NCI-H1436 (cell line): ENCODE measurements around the gene ZFP36L1.

ENCODE experiments used
- DNase-seq: peaks from one replicate; lab custom pipeline; 2025; lab: John Stamatoyannopoulos, UW

Gene ZFP36L1

DNA sequence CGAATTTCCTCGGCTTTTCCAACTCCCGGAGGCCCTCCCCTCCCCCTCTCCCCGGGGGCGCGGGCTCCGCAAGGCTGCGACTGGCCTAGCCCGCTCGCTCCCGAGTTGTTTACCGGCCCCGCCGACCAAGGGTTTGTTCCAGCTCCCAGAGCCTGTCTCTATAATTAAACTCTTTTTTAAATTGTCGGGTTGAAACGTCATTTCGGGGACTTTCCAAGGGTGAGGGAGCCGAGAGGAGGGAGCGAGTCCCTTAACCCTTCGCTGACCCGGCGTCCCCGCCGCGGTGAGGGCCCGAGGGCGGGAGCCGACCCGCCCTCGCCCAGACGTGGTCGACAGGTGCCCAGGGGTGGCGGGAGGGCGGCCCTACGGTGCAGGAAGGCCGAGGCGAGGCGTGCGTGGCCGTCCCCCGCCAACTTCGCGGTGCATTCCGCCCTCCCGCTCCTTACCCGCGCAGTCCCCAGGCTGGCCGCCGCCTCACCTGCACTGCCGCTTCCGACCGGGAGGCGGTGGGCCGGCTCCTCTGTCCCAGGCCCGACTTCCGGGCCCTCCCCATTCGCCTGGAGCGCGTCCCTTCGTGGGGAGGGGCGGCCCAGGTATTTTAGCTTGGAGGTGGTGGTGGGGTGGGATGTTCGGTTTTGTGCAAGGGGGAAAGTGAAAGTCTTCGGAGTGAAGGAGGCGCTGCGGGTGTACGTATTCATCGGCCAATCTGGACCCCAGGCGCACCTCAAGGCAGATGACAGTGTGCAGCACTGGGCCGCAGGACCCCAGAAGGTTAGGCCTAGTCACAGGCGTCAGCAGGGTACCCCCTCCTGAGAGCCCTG is 2.9 kb upstream of the ZFP36L1 start:
- DNase-seq, result peak; percentile 27

DNA sequence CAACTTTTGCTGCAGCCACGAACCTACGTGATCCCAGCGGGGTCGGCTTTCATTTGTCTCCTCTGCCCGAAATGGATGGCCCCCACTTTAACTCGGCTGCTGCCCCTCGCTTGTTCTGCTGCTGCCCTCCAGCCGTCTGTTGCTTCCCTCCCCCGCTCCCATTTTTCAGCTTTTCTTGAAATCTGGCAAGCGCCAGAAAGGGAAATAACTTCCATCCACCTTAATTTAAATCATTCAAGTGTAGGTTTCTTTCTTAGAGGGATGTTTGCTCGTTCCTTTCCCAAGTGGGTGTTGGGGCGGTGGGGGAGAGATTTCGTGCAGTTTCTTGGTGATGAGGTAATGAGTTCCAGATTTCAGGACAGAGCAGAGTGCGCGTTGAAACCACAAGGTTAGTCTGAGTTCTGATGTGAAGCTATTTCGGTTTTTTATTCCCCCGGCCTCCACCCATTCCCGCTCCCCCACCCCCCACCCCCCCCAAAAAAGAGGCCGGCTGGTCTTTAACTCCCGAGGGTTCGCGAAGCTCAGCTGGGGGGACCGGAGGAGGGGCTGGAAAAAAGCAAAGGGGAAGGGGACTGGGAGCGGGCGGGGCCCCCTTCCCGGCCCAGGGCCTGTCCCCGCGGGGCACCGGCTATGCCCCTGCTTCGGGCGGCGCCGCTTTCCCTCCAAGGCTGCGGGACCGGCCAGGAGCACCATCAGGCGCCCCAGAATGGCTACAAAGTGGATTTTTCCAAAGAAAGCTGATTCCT is 2.2 kb upstream of the ZFP36L1 start:
- DNase-seq, result no peak

DNA sequence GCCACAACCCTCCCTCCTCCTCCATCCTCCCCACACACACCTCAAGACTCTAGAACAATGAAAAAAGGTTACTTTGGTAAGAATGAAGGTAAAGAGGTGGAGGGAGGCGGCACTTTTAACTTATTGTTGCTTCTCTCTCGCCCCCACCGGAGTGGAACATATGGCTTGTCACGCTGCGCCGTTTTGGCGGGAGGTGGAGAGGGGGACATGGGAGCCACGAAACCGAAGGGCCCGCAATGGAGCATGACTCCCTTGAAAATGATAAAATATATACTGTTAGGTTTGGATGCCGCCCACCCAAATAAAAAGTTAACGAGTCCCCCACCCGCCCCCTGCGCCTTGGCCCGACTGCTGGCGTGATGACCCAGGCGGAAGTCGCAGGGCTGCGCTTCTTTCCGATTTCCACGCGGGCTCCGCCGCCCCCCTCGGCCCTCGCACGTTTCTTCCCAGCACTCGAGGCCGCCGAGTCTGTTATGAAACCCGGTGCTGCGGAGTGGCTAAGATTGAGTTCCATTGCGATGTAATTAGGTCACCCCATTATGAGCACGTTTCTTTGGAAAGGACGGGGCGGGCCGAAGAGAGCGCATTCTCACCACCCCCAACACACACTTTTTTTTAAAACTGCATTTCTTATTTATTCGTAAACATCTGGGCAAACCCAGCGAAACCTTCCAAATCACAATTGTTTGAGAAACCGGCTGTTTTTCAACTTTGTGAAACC is 1.4 kb upstream of the ZFP36L1 start:
- no peak for DNase-seq

DNA sequence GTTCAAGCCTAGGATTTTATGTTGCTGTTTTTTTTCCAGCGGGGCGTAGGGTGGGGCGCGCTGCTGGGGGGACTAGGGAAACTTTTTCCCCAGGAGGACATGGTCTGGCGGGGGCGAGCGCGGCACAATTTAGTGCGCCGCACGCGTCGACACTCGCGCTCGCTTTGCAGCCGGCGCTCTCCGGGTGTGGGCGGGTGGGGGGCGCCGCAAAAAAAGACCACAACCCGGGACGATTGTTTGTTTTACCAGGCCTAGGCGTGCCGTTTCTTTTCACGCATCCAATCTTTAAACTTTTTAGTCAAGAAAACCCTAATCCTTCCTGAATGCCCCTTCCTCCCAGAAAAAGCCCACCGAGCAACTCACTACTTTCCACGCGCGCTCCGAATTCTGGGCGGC is 865 bp upstream of the ZFP36L1 start:
- no peak for DNase-seq

DNA sequence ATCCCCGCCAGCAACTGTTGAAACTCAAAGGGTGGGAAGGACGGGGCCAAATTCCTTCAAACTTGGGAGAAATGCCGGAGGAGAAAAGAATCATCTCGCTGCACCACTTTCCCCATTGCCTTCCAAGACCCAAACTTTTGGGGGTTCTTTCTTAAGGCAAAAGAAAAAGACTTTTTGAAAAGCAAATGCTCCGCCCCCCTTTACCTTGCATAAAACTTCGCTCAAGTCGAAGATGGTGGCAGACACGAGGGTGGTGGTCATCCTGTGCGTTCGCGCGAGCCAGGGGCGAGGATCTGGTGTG is 239 bp downstream of the ZFP36L1 start:
- DNase-seq, result no peak

DNA sequence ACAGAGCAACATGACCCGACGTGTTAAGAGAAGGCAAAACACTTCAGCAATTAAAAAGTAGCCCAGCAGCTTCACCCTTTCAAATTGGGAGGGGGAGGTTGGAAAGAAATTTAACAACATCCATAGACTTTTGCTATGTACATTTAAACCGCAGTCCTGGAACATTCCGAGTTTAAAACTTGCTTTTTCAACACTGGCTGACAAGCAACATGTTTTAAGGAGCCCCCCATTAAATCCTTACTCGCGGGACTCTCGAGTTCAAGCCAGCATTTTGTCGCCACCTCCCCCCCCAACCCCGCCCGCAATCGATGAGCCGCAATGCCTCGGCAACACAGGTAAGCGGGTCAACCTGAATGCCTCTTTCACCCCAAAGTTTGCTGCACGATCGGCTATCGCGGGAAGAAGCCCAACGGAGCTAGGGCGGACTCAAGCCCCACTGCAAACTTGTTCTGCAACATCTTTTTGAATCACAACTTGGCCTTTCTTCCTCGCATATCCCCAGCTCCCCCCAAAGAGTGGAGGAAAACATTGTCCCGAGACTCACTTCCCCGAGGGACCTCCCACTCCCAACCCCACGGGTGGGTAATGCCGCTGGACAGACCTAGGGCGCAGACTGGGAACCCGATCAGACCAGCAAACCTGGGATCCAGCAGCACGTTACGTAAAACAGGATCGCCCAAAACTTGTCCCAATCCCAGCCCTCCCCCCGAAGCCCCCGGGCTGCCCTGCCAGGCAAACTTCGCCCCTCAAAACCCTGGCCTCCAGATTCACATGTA is 777 bp downstream of the ZFP36L1 start:
- DNase-seq, result no peak

DNA sequence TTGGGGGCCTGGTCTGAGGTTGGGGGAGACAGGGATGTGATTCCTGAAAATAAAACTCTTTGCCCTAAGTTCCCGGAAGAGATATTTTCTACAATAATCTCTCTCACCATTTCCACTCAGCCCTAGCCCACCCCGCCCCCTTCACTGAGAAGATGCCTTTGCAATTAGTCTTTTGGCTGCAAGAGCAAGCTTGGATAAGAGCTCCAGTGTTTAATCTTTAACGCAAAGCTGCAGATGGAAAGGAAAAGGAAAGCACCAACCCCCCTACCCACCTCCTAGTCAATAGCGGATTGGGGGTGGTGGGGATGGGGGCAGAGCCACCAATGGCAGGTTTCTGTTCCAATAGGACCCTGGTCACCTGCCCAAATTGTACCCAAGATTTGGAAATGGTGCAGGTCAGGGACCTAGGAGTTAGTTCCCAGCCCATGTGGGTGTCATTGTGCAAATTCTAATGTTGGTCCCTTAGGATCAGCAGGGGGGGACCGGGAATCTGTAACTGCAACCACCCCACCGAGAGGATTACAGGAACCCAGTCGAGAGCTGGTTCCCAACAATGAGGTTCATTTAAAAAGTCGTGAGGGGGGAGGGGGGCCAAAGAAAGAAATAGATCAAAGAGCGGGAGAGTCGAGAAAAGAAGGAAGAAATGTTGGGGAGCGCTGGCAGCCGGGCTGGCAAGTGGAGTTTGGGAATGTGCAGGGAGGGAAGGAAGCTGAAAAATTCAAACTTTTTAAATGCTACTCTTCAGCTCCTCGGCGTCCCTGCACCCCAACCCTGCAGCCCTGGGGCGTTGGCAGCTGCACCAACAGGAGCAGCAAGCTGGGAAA is 1.6 kb downstream of the ZFP36L1 start:
- no peak for DNase-seq

DNA sequence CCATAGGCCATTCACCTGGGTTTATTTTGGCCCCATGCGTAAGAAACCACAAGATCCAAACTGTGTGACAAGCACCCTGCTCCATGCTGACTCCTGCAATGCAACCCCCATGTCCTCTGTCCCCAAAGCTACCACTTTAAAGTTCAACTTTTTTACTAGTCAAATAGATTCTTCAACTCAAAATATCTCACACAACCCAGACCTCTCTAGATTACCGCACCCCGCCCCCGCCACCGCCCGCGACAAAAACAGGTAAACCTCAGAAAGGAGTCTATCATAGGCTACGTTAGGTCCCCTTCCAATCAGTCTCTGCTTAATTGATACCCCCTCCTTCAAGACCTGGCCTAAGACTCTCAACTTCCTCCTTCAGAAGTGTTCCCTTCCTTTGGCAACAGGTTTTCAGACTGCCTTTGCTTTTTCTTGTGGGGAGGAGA is 2.2 kb downstream of the ZFP36L1 start:
- no peak for DNase-seq

DNA sequence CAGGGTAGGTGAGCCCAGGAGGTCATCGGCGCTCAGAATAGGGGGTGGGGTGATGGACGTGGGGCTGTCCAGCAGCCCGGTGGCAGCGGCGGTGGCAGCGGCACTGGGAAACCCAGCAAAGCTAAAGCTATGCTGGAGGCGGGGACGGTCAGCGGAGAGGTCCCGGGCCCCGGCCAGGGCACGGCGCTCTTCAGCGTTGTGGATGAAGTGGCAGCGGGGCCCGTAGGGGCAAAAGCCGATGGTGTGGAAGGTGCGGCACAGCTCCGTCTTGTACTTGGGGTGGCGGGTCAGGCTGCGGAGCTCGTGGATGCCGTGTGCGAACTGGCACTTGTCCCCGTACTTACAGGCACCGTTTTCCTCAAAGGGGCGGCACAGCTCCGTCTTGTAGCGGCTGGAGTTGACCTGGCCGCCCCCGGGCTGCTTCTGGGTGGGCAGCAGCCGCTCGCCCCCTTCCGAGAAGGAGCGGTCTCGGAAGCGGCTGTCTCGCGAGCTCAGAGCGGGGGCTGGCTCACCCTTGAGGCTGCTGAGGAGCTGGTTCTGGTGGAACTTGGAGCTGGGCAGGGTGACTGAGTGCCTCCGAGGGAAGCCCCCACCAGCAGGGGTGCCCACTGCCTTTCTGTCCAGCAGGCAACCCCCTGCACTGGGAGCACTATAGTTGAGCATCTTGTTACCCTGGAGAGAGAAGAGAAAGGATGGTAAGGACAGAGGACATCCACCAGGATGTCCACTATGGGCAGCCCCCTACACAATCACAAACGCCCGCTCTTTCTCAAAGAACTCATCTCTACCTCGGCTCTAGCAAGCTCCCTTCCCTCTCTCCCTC is 2.8 kb downstream of the ZFP36L1 start:
- DNase-seq, result no peak

DNA sequence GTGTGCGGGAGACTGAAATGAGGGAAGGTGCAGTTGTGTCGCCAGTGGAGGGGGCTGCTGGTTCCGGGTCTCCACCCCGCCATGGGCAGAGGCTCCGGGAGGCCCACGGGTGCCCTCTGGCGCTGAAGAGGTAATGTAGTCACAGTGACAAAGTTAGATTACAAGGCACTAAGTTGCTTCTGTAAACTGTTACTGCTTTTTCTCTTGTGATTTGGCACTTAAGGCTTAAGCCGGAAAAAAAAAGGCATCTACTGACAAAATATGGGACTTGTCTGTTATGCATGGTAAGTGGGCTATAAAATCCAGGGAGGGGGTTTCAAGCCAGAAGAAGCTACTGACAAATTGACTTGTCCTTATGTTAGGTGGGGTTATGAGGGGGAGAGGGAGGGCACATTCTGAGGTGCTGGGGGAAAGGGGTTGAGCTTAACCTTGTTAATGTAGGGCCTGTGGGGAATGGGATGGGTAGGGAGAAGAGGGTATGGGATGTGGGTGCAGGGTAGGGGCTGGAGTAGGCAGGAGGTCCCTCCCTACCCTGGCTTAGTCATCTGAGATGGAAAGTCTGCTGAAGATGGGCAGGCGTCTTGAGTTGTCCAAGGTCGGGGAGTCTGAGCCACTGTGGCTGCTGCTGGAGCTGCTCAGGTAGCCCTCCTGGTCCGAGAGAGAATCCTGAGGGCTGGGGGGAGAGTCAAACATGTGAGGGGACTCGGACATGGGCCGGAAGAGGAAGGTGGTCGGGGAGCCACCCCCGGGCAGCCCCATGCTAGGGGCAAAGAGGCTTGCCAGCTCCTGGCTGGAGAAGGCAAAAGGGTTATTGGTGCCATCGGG is 3.7 kb downstream of the ZFP36L1 start:
- DNase-seq, result peak; percentile 56

DNA sequence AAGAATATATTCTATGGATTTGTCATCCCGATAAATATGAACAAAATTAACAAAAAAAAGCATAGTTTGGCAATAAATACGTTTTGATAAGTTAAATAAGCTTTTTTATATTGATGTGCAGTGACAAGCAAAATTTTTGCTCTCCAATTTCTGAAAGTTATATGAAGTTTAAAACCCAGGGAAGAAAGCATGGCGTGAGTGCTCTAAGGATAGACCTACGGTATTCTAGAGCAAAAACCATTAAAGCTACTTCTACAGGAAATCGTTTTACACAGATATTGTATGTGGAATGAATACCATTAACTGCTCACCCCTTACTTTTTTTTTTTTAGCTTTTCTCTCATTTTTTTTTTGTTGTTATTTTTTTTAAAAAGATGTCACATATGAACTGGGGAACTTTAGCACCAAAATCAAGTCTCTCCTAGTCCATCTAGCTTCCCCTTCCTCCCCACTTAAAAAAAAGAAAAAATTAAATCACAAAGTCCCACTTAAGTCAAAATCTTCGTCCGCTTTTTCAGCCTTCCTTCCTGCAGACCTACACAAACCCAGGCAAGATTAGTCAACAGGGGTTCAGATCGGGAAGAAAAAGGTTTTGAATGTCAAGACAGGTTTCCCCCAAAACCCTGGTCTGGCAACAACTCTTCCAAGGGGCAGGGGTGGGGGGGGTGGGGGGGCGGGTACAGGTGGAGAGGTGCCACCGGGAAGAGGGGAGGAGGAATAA is 4.4 kb downstream of the ZFP36L1 start:
- no peak for DNase-seq

DNA sequence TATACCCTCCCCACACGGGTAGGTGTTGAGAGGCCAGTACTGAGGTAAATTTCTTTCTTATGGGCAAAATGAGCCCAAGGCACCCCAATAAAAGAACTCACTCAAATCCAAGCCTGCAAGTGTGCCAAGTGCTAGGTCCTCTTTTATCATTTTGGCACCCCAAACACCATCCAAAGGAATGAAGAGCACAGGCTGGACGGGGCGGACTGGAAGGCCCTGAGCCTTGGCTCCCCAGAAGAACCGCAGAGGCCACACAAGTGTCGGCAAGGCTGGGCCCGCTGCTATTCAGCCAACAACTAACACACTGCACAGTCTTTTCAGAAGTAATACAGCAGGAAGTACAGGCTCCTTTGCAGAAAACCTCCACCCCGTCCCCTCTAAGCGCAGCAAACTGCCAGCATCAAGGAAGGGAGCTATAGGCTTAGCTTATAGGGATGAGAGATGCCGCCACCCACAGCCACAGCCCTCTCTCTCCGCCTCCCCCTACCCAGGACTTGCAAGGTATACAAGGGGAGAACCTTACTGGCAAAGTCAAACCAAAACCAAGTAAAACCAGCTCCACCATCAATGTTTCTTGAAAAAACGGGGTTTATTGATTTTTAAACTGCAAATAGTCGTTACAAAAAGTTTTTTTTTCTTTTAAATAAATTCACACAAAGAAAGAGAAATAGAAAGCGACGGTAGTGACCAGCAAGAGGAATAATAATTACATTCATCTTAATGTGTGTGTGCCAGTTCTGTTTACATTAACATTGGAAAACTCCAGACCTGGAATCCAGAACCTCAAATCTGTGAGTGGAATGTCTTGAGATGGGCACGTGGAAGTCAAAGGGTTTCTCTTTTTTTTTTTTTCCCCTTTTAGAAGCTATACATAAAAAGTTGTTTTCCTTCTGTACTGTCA is 5.5 kb downstream of the ZFP36L1 start:
- no peak for DNase-seq

DNA sequence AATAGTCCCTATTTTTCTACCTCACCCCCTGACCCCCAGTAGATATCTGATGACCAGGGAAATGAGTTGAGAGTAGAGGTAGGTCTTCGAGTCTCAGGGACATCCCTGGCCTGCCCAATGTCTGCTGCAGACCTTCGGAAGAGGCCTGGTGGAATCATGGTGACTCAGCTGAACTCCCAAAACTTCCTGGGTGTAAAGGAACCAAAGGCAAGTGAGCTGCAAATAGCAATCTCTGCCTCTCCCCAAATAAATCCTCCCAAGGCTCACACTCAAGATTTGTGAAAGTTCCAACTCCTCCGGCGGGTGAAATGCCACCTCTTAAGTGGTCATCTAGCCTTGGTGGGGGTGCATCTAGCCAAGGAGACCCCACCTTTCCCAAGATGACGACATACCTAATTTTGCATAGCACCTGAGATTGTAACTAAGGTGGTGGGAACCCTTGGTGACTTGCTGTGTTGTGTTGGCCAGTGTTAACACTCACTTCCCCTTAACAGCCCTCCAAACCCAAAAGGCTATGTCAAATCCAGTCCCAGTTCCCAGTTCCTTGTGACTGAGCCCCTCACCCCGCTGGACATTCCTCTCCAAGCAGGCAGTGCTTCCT is 6.3 kb downstream of the ZFP36L1 start:
- DNase-seq, result no peak

DNA sequence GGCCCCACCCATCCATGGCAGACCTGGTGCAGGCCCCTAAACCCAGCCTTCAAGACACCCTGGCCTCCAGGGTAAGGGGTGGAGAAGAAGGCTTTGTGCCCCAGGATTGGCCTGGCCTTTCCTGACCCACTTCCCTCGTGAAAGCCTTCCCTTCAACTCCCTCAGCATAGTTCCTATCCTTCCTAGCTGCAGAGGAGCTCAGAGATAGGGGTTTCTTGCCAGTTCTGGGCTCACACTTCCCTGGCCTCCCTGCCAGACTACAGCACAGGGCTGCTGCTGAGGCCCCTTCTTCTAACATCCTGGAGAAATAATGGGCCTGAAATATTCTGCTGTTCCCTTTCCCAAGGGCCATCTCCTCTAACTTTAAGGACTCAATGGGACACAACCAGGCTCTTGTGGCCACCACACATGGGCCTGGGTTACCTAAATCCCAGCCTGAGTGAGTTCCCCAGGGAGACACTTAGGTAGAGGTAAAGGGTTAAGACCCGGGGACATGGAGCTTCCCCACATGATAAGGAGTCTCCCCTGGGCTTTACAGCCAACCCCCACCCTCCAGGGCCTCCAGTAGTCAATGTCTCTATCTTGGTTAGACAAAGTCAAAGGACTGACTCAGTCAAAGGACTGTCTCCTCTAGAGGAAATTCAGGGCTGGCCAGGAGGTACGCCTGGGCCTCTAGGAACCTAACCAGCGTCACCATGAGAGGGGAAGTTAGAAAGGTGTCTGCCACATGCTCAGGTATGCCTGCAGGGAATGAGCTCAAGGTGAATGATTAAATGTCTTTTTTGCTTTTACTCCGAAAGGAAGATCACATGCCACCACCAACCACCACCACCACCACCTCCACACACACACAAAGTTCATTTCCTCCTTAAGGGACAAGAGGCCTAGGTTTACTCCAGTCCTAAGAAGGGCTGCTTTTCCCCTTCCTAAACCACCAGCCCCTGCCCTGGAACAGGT is 7.1 kb downstream of the ZFP36L1 start:
- no peak for DNase-seq

DNA sequence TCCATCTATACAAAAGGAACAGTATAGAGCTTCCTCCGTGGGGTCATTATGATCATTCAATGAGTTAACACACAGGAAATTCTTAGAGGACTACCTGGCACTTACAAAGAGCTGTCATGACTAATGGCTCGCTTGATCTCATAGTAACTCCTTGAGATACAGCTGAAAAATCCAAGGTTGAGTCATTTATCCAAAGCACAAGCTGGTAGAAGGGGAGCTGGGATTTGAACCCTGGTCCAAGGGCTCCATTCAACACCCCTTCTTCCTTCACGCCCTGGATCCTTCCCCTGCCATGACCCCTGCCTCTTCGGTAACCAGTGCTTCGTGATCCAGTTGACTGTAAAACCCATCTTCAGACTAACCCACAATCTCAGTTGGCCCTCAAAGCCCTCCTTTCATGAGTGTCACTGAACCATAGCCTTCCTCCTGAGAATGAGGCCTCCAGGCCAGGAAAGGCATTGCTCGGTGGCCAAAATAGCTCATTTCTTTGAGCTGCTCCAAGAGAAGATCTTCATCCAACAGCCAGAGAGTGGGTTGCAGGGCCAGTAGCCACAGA is 7.8 kb downstream of the ZFP36L1 start:
- DNase-seq, result no peak
